Kidney epithelial cell (primary cell): ENCODE results near the gene MEAF6. TPM values are rescaled to one million over a fixed set of nuclear protein-coding genes. Genes with fewer than 3 reads are reported as not detected.

Experiments used
- DNase-seq: peaks from one replicate; pipeline ENCODE4 v3.0.0-alpha.2; 2010; ENCODE audit warnings: low read depth
- H3K27me3 ChIP-seq: 2 replicates; pipeline ENCODE4 v1.6.0; 2011; ENCODE audit warnings: low read length; ENCODE audit not compliant: control insufficient read depth, insufficient read depth
- H3K36me3 ChIP-seq: 2 replicates; pipeline ENCODE4 v1.5.1; 2011; ENCODE audit warnings: low read length; ENCODE audit not compliant: control insufficient read depth, insufficient read depth
- H3K4me3 ChIP-seq: 2 replicates; pipeline ENCODE4 v1.5.1; 2011; ENCODE audit warnings: low read depth, mild to moderate bottlenecking, control low read depth, low read length
- CTCF ChIP-seq: IDR thresholded peaks from 2 replicates; pipeline ENCODE4 v1.5.1; 2011; ENCODE audit warnings: mild to moderate bottlenecking, moderate library complexity, low read length, control low read depth, inconsistent platforms; ENCODE audit not compliant: insufficient read depth, poor library complexity, severe bottlenecking
- total RNA-seq: library from RNA; depleted of rRNA; stranded (reverse); fragments of >200 nt; gene quantifications from 2 replicates; pipeline ENCODE4 v1.2.3, GENCODE V29; 2015

Gene MEAF6
- total RNA-seq, 1 donor from 2014 or later: 88.1 TPM

- Histone ChIP-seq H3K36me3 (peaks cover 9% of the 10 kb centered on the region), H3K27me3 (no peaks in the 10 kb centered on the region), H3K4me3 (peak overlapping the region; percentile 78)
- TF ChIP-seq CTCF: no peak
- peak; percentile 60 for DNase-seq
These were observed 37.9 kb downstream of the MEAF6 start for GRCh38 chr1:37476460-37477197.

GRCh38 chr1:37476087-37476452 is 38.5 kb downstream of the MEAF6 start:
- H3K36me3 ChIP-seq: peaks cover 7% of the 10 kb centered on the region
- no peaks in the 10 kb centered on the region for H3K27me3 ChIP-seq
- no peak for TF ChIP-seq CTCF
- DNase-seq: no peak
- peak overlapping the region; percentile 78 for H3K4me3 ChIP-seq

DNA sequence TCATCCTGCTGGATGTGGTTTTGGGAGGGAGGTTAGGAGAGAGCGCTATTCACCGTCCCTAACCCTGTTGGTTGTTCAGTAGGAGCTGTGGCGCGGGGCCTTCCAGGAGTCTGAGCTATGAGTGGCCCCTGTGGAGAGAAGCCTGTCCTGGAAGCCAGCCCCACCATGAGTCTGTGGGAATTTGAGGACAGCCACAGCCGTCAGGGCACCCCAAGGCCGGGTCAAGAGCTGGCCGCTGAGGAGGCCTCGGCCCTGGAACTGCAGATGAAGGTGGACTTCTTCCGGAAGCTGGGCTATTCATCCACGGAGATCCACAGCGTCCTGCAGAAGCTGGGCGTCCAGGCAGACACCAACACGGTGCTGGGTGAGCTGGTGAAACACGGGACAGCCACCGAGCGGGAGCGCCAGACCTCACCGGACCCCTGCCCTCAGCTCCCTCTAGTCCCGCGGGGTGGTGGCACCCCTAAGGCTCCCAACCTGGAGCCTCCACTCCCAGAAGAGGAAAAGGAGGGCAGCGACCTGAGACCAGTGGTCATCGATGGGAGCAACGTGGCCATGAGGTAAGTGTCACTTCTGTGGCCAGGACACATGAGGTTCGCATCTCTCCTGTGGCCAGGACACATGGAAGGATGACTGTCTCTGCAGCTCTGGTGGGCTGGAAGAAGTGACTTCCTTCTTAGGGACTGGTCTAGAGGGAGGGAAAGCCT is 39.0 kb downstream of the MEAF6 start:
- H3K36me3 ChIP-seq: peaks cover 5% of the 10 kb centered on the region
- no peak for DNase-seq
- peak overlapping the region; percentile 78 for H3K4me3 ChIP-seq
- H3K27me3 ChIP-seq: no peaks in the 10 kb centered on the region
- TF ChIP-seq CTCF: no peak

GRCh38 chr1:37474697-37475379 is 39.7 kb downstream of the MEAF6 start:
- Histone ChIP-seq H3K36me3 (peaks cover 1% of the 10 kb centered on the region), H3K4me3 (peak overlapping the region; percentile 78), H3K27me3 (no peaks in the 10 kb centered on the region)
- TF ChIP-seq CTCF: no peak
- no peak for DNase-seq

GRCh38 chr1:37474046-37474696 is 40.4 kb downstream of the MEAF6 start, which contains the start of gene ZC3H12A:
Gene ZC3H12A, plus strand, starts transcription at chr1:37474580. Its CDS starts 917 bp downstream, at chr1:37475497.
- no peak for DNase-seq
- peaks cover 1% of the 10 kb centered on the region for H3K36me3 ChIP-seq
- H3K4me3 ChIP-seq: peak within 1 kb of the TSS; percentile 78
- H3K27me3 ChIP-seq: no peaks in the 10 kb centered on the region
- no peak for TF ChIP-seq CTCF
